ENCODE measurements around the gene RPS6KB2.
A peak's percentile ranks its signal among the peaks of the same experiment; 100 is the strongest.
"Not testable (repeated sequence)": the region's sequence is repeated elsewhere in the genome, so short reads cannot be mapped to it uniquely, and the experiment has no call there.

The RPS6KB2 gene

GRCh38 chr11:67410984-67411784, 17.1 kb upstream of the RPS6KB2 start:
- DNase-seq (ENCODE audit: low read depth in 2 of 2): no peak

- DNase-seq (ENCODE audit: low read depth in 2 of 2): no peak
Observed at GRCh38 chr11:67411785-67412152, 16.5 kb upstream of the RPS6KB2 start.

- no peak for DNase-seq (ENCODE audit: low read depth in 2 of 2)
Observed at GRCh38 chr11:67412495-67413179, 15.7 kb upstream of the RPS6KB2 start.

GRCh38 chr11:67413266-67413849, 14.9 kb upstream of the RPS6KB2 start:
- DNase-seq (ENCODE audit: low read depth in 2 of 2): no peak

GRCh38 chr11:67415501-67416304, 12.6 kb upstream of the RPS6KB2 start, which contains the start of gene CARNS1:
TSS of gene CARNS1 (plus strand) at chr11:67415678. CDS start at chr11:67416200, 522 bp downstream.
- no peak for DNase-seq (ENCODE audit: low read depth in 2 of 2)

- DNase-seq (ENCODE audit: low read depth in 2 of 2): no peak
Observed at GRCh38 chr11:67416416-67417335, 11.6 kb upstream of the RPS6KB2 start.

- DNase-seq (ENCODE audit: low read depth in 2 of 2): no peak
Observed at GRCh38 chr11:67417425-67417824, 10.9 kb upstream of the RPS6KB2 start.

GRCh38 chr11:67418476-67419281, 9.6 kb upstream of the RPS6KB2 start:
- DNase-seq (ENCODE audit: low read depth in 2 of 2): no peak

- DNase-seq (ENCODE audit: low read depth in 2 of 2): no peak
Observed at GRCh38 chr11:67419325-67420049, 8.8 kb upstream of the RPS6KB2 start.

GRCh38 chr11:67420147-67420645, 8.1 kb upstream of the RPS6KB2 start:
- no peak for DNase-seq (ENCODE audit: low read depth in 2 of 2)

GRCh38 chr11:67420646-67421429, 7.5 kb upstream of the RPS6KB2 start:
- DNase-seq (ENCODE audit: low read depth in 2 of 2): peak; percentile 97 to 98

GRCh38 chr11:67421430-67422031, 6.8 kb upstream of the RPS6KB2 start:
- no peak for DNase-seq (ENCODE audit: low read depth in 2 of 2)

- DNase-seq (ENCODE audit: low read depth in 2 of 2): no peak
Observed at GRCh38 chr11:67422891-67423290, 5.4 kb upstream of the RPS6KB2 start.

GRCh38 chr11:67423466-67423865, 4.8 kb upstream of the RPS6KB2 start:
- DNase-seq (ENCODE audit: low read depth in 2 of 2): no peak

- no peak for DNase-seq (ENCODE audit: low read depth in 2 of 2)
Observed at GRCh38 chr11:67423891-67424613, 4.2 kb upstream of the RPS6KB2 start.

GRCh38 chr11:67427364-67427859, 882 bp upstream of the RPS6KB2 start:
- DNase-seq (ENCODE audit: low read depth in 2 of 2): not testable (repeated sequence)

Measured in stimulated activated CD4-positive, alpha-beta T cell treated with anti-CD3 and anti-CD28 coated beads, Interleukin-12 subunit alpha, Interleukin-12 subunit beta, amount 100 ng/mL, for 24 hours (primary cell).